HG03064 (cell line): ENCODE data around the gene KRTAP10-6.
"Not testable (repeated sequence)": the region's sequence is repeated elsewhere in the genome, so short reads cannot be mapped to it uniquely, and the experiment has no call there.

Source experiments
- ATAC-seq: cut with Tn5 transposase; IDR thresholded peaks from one replicate; pipeline ENCODE4 v1.9.1; 2021; ENCODE audit warnings: low read depth; ENCODE audit not compliant: unreplicated experiment

KRTAP10-6 gene

DNA sequence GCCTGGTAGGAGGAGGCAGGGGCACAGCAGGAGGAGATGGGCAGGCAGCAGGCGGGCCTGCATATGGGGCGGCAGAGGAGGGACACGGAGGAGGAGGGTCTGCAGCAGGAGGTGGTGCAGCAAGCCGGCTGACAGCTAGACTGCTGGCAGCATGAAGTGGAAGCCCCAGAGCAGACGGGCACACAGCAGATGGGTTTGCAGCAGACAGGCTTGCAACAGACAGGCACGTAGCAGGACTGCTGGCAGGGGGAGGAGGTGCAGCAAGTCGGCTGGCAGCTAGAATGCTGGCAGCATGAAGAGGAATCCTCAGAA, 12.5 kb downstream of the KRTAP10-6 start:
- no peak for ATAC-seq

DNA sequence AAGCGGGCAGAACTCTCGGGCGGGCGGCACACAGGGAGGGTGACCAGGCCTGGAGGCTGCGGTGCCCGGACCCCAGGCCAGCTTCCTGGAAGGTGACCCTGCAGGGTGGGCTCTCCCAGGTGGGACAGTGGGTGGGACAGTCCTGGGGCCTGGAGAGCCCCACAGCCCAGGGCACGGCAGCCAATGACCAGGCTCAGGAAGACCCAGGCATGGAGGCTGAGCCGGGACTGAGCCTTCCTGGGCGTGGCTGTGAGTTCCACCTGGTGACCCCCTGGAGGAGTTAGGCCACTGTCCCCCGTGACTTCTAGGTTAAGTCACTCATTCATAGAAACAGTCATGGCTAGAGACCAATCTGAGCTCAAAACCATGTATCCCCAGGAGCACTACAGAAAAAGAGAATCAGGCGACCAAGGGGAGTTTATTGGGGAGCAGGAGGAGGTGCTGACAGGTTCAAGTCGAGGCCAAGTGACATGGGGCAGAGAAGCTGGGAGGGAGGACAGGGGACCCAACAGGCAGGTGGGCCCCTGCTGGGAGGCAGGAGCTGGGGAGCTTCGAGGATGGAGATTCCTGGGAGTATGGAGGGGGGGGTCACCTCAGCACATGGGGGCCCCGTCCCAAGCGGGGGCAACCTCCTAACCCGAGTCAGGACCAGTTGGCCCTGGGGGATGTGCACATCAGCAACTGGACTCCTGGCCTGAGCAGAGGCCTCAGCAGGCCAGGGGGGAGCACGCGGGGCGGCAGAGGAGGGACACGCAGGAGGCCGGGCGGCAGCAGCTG, 13.1 kb downstream of the KRTAP10-6 start:
- no peak for ATAC-seq

DNA sequence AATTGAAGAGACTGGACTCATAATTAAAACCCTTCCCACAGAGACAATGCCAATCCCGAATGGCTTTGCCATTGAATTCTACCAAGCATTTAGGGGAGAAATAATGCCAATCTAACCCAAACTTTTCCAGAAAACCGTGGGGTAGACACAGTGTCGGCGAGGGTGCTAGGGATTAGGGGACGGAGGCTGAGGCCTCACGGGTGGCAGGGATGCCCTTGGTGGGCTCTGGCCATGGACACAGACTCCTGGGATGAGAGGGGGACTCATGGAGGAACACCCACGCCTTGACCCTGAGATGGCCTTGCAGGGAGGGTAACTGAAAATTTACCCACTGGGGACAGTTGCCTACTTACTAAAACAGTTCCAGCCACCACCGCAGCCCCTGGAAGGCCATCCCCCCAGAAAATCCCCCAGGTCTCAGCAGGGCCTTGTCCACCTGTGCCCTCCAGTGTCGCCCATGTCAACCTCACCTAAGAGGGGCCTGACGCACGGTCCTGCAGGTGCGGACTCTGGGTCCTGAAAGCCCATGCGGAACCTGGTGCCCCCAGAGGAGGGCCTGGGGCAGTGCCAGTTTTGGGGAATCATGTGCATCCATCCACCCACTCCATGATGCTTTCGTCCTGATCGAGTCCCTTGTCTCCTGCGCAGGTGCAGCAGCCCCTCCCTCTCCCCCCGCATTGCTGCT, 13.8 kb downstream of the KRTAP10-6 start:
- no peak for ATAC-seq

DNA sequence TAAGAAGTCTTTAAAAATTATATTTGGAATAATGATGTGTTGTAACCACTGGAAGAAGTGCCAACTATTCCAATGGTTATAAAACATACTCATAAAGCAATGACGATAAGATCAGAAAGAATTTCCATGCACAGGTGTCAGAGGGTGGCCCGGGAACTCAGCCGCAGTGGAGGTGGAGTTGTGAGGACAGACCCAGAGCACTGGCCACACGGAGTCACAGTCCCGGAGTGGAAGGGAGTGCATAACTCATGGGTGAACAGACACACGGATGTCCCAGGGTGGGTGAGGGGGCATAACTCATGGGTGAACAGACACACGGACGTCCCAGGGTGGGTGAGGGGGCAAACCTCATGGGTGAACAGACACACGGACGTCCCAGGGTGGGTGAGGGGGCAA, 16.3 kb downstream of the KRTAP10-6 start:
- ATAC-seq: no peak

DNA sequence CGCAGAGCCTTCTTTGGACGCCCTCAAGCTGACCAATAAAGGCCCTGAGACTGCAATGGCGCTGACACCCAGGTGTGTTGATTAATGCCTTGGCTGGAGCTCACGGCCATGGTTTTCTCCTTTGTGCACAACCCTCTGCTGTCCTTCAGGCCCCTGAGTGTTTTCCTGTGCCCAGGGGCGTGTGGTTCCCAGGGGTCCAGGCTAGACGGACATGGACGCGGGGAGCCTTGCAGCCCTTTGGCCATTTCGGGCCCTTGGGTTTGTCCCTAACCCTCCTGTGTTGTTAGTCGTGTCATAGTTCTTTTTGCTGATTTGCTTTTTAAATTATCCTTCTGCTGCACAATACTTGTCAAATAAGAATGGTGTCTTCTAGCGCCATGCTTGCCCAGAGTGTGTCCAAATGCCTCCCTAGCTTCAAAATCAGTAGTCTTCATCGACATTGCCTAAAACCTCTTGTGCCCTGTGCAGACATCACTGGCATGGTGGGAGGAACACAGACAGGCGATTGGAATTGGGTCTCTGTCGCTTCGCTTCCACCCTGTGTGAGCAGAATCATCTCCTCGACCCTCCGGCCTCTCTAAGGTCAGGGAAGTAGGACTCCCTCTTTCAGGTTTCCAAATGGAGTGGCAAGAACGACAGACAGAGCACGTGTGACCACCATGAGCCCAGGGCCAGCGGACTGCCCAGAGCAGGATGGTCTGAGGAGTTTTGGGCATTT, 16.8 kb downstream of the KRTAP10-6 start:
- no peak for ATAC-seq

DNA sequence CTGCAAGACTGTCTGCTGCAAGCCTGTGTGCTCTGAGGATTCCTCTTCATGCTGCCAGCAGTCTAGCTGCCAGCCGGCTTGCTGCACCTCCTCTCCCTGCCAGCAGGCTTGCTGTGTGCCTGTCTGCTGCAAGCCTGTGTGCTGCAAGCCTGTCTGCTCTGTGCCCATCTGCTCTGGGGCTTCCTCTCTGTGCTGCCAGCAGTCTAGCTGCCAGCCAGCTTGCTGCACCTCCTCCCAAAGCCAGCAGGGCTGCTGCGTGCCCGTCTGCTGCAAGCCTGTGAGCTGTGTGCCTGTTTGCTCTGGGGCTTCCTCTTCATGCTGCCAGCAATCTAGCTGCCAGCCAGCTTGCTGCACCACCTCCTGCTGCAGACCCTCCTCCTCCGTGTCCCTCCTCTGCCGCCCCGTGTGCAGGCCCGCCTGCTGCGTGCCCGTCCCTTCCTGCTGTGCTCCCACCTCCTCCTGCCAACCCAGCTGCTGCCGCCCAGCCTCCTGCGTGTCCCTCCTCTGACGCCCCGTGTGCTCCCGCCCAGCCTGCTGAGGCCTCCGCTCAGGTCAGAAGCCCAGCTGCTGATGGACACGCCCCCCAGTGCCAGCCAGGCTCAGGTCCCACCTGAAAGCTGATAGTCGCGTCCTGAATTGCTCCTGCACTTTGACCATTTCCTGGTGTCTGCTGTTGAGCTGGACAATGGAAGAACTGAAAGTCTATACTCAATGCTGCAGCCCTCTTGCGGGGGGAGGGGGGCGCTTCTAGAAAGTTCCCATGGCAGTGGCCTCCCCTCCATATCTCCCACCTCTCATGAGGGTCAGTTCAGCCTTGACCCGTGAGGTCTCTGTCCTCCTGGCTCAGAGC, 17.6 kb downstream of the KRTAP10-6 start:
- ATAC-seq: no peak

DNA sequence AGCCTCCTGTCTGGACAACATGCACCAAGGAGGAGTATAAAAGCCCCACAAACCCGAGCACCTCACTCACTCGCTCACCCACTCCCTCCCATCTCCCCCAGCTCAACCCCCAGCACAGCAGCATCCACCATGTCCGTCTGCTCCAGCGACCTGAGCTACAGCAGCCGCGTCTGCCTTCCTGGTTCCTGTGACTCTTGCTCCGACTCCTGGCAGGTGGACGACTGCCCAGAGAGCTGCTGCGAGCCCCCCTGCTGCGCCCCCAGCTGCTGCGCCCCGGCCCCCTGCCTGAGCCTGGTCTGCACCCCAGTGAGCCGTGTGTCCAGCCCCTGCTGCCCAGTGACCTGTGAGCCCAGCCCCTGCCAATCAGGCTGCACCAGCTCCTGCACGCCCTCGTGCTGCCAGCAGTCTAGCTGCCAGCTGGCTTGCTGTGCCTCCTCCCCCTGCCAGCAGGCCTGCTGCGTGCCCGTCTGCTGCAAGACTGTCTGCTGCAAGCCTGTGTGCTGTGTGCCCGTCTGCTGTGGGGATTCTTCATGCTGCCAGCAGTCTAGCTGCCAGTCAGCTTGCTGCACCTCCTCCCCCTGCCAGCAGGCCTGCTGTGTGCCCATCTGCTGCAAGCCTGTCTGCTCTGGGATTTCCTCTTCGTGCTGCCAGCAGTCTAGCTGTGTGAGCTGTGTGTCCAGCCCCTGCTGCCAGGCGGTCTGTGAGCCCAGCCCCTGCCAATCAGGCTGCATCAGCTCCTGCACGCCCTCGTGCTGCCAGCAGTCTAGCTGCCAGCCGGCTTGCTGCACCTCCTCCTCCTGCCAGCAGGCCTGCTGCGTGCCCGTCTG, 18.5 kb downstream of the KRTAP10-6 start, which contains the start of gene KRTAP10-4:
Gene KRTAP10-4, plus strand, starts transcription at position 100 of the 827 bp plus-strand sequence. Its CDS starts 30 bp downstream, at position 130.
- ATAC-seq: not testable (repeated sequence)

DNA sequence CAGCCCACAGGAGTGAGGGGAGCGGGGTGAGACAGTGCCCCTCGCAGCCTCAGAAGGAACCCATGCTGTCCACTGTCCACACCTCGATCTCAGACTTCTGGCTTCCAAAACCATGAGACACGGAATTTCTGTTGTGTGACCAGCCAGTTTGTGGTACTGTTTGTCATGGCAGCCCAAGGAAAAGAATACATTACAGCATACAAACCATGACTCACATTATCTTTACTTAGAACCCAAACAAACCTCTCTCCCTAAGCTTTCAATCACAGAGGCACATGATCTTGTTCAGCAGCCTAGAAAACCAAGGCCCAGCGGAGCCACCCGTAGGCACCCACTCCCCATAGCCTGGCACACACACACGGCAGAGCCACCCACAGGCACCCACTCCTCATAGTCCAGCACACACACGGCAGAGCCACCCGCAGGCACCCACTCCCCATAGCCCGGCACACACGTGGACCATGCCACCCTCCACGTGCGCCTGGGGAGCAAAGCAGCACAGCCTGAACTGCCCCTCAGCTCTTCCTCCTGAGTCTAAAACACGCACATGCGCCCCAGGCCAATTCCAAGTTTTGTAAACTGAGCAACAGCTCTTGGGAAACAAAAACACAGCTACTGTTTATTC, 19.2 kb downstream of the KRTAP10-6 start:
- no peak for ATAC-seq

DNA sequence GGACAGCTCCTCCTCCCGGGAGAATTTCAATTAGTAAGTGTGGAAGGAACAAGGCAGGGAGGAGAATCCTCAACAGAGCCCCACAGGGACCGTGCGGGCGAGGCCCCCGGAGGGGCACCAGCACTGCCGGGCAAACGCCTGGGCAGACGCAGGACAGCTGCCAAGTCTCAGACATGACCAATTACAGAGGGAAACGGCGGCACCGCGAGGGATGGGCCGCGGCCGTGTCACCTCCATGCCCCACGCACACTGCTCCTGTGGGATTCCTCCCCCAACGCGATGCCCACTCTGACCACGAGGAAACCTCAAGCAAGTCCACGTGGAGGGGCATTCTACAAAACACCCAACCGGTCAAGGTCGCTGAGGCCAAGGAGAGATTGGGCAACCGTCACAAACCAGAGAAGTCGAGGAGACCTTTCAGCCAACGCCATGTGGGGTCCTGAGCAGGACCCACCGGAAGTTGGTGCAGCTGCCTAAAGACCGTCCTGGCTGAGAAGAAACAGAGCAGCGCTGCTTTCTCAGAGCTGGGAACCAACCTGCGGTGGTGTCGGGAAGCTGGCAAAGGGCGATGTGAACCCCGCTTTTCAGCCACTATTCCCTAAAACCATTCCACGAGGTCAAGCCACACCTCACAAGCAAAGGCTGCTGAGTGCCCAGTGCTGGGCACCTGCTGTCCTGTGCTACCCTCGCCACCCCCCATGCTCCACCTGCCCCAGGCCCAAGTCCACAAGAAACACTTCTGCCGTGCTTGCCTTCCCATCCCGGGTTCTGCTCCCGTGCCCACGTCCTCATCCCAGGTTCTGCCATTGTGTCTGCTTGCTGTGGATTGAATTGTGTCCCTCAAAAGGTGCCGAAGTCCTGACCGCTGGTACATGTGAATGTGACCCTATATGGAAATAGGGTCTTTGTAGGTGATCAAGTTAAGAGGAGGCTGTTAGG, 20.2 kb downstream of the KRTAP10-6 start:
- ATAC-seq: no peak

DNA sequence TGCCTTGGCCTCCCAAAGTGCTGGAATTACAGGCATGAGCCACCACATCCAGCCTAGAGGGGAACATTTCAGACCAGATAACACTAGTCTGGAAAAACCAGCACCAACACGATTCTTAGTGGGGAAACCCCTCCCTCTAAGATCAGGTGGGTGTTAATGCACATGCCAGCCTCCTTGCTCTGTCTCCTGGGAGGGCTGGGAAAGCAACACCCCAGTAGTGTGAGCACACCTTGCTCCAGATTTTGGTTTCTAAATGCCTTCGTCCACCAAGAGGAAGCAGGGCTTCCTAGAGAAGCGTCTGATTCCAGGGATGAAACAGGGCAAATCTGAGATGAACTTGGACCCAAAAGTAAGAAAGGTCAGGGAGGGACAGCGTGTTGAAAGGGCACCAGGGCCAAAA, 21.0 kb downstream of the KRTAP10-6 start:
- no peak for ATAC-seq

DNA sequence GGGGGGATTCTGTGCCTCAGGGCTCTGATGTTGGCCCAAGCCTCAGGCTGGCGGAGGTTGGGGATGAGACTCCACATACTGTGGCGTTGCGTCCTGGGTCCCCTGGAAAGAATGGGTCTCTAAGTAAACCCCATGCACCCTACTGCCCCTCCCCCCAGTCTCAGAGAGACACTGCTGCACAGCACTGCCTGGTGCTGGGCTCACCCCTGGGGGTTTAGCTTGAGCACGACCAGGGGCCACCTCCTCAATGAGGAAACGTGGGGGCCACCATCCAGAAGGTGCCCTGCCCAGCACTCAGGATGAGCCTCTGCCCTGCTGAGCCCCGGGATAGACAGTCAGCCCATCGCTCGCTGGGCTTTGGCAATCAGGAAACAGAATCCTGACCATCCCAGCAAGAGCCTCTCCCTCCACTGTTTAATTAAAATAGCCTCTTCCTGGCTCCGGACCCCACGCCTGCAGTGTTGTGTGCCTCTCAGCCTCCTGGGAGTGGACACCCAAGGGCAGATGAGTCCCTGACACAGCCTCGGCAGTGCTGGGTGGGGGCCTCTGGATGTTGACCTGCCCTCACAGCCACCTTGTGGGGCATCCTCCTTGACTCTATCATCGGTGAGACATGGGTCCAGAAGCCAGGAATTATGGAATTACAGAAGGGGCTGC, 22.3 kb downstream of the KRTAP10-6 start:
- ATAC-seq: no peak

DNA sequence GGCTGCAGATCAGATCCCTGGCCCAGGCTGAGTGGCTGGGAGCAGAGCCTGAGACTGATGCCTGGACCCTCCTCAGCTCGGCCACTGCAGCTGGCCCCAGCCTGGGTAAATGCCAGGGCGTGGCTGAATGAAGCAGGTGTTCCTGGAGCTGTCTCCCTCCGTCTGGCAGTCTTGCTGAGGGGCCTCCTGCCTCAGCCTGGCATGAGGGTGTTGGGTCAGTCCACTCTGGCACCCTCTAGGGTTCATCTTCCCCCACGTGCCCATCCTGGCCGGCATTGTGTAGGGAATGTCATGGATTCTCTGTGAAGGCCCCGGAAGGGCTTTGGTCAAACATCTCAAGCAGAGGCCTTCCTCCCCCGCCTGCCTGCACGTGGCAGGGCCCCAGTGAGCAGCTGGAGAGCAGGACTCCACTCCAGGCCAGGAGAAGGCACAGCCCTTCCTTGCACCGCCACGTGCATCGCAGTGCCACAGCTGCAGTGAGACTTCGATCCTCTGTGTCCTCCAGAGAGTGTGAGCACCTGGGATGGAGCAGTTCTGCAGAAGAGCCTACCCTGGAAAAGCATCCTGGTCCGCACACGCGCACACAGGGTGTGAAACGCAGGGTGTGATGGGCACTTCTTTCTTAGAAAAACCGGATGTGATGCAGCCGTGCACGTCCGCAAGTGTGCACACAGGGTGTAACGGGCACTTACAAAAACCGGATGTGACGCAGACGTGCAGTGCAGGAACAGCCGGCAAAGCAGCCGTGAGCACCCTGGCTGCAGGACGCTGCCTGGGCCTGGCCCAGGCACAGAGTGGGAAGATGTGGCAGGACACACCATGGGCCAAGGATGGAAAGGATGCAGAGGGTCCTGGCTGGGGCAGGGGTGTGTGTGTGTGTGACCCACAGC, 23.4 kb downstream of the KRTAP10-6 start:
- no peak for ATAC-seq

DNA sequence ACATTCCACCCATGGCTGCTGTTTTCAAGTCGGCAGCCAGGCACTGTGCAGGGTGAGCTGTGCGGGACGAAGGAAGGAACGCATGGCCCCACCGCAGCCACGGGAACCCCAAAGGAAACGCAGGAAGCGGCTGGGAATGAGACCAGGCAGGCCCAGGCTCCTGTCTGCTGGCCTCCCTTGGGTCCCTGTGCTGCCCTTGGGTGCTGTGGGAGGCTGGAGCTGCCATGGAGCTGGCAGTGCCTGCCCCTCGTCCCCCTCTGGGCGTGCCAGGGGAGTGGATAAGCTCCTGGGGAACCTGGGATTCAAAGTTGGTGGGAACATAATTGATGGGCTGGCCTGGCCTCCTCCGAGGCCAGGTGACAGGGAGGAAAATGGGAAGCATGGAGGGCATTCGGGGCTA, 24.0 kb downstream of the KRTAP10-6 start:
- ATAC-seq: no peak

DNA sequence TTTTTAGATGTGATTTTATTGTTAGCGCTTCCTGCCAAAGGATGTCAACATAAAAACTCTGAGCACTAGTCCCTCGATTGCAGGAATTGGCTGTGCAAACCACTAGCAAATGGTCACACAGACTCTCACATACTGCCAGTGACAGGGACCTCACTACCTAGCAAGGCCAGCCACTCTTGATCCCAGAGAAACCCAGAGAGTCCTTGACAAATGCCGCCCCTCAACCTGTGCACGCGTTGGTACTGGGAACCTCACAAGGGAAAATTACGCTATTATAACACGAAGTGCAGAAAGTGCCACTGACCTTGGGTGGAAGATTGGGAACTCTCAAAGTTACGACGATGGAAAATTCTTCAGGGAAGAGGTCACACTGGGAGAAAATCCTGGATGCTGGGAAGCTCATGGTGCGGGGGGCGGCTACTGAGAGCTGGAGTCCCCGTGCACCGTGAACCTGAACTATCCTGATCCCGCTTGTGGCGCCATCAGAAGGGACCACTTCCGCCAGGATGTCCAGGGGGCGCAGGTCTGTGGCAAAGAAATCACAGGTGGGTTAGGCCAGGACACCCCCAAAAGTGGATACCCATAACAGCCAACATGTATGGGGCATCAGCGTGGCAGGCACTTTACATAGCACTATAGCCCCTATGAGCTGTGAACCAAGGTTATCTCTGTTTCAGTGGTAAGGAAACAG, 24.7 kb downstream of the KRTAP10-6 start:
- no peak for ATAC-seq

DNA sequence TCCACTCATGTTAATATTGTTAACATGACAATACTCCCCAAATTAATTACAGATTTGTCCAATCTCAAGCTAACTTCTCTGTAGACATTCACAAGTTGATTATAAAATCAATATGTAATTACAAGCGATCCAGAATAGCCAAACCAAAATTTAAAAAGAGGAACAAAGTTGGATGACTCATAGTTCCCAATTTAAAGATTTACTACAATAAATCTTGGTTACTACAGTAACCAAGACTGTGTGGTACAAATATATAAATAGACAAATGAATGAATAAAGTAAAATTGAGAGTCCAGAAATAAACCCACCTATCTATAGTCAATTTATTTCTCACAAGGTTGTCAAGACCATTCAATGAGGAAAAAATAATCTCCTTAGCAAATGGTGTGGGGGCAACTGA, 25.9 kb downstream of the KRTAP10-6 start:
- no peak for ATAC-seq

DNA sequence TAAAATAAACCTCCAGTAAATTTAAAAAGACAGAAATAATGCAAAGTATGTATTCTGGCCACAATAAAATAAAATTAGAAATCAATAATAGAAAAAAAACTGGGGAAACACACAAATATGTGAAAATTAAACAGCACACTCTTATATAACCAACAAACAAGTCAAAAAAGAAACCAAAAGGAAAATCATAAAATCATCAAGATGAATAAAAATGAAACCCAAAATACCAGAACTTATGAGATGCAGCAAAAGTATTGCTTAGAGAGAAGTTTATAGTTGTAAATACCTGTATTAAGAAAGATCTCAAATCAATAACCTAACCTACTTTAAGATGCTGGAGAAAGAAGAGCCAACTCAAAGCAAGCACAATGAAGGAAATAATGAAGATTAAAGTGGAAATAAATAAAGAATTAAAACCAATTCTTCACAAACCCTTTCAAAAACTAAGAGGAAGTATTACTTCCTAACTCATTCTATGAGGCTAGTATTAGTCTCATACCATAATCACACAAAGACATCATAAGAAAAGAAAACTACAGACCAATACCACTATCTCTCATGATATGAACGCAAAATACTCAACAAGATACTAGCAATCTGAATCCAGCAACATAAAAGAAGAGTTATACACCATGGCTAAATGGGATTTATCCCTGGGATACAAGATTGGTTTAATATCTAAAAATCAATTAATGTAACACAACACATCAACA, 27.3 kb downstream of the KRTAP10-6 start:
- no peak for ATAC-seq
